ENCODE data around the gene CPEB4. TPM values are rescaled to one million over a fixed set of nuclear protein-coding genes. Genes with fewer than 3 reads are reported as not detected.
A peak's percentile ranks its signal among the peaks of the same experiment; 100 is the strongest.

The CPEB4 gene
- total and polyA plus RNA-seq, 9 of the 15 experiments (the other 6 are each of a cell fraction or from before 2014, with no cell fraction given): 7.4 to 21.3 (median 12.4) TPM

GRCh38 chr5:173855162-173855994 is 32.8 kb upstream of the CPEB4 start (continued):
- TF ChIP-seq REST (IDR thresholded peaks at IDR 0.05; ENCODE audit: borderline replicate concordance) (peak; percentile 39; the same call in 1 of the 2 replicates), REST (CRISPR knock-in tag; IDR thresholded peaks at IDR 0.05; ENCODE audit: low read depth) (no peak), ZC3H4 (CRISPR knock-in tag; IDR thresholded peaks at IDR 0.05; ENCODE audit: borderline replicate concordance) (no peak), MEF2A (IDR thresholded peaks at IDR 0.05; ENCODE audit: control insufficient read depth, low read depth, low read length) (no peak; the same call in 1 of the 2 replicates), ATF1 (CRISPR knock-in tag; IDR thresholded peaks at IDR 0.05) (no peak), ATF1 (tag; IDR thresholded peaks at IDR 0.05) (peak; percentile 66), CUX1 (CRISPR knock-in tag; IDR thresholded peaks at IDR 0.05) (no peak; the same call in 1 of the 2 replicates), RBFOX2 (IDR thresholded peaks at IDR 0.05; ENCODE audit: low read depth, low read length) (peak; percentile 32; the same call in 1 of the 2 replicates), ZNF639 (CRISPR knock-in tag; conservative IDR thresholded peaks at IDR 0.05 in 1 of 2, IDR thresholded peaks at IDR 0.05 in 1 of 2) (peak in 1 of 2 experiments; percentile 89; a peak in 2 of 4 replicates), ZNF124 (CRISPR knock-in tag; IDR thresholded peaks at IDR 0.05) (no peak)
